B cell (primary cell): ENCODE results near the gene TEX12. TPM values are rescaled to one million over a fixed set of nuclear protein-coding genes. Genes with fewer than 3 reads are reported as not detected.

Source experiments
- ATAC-seq: fragments of 200-7000 bp; cut with Tn5 transposase; one replicate; pipeline ENCODE4 v1.10.0; 2021; ENCODE audit warnings: low read depth, mild to moderate bottlenecking, moderate number of reproducible peaks, moderate library complexity
- CTCF ChIA-PET: fragments of 350-600 bp; sonication (Branson Sonifier 250); formaldehyde crosslinking; loops from one replicate; lab custom pipeline; 2021; ENCODE audit warnings: antibody characterized with exemption, inconsistent platforms; lab: Charles Lee
- POLR2A ChIA-PET: fragments of 350-600 bp; sonication (Branson Sonifier 250); formaldehyde crosslinking; loops from one replicate; lab custom pipeline; 2021; ENCODE audit warnings: antibody characterized with exemption; lab: Charles Lee
- DNase-seq: peaks from one replicate; pipeline ENCODE4 v3.0.0; 2013
- H2AFZ ChIP-seq: 2 replicates; pipeline ENCODE4 v1.6.1; 2012; ENCODE audit warnings: mild to moderate bottlenecking, low read depth, low read length; ENCODE audit not compliant: insufficient read depth, poor library complexity, severe bottlenecking
- H3K27ac ChIP-seq, 2 donors: 1 replicate in 1 of 2; 2 replicates in 1 of 2; pipeline ENCODE4 v1.5.1; 2012 to 2013; ENCODE audit warnings: low read length in 2 of 2, mild to moderate bottlenecking in 2 of 2, moderate library complexity in 1 of 2
- H3K27me3 ChIP-seq, 4 experiments: fragments of 200-600 bp in 1 of 4; sonication (generic) in 1 of 4; replicated peaks in 1 of 4; 1 replicate in 2 of 4; 2 replicates in 2 of 4; pipeline versions ENCODE4 v1.6.1 to v1.7.0; 2013 to 2016; ENCODE audit warnings: low read length in 3 of 4, mild to moderate bottlenecking in 2 of 4, mixed read lengths in 1 of 4, moderate library complexity in 1 of 4; ENCODE audit not compliant: insufficient read depth in 4 of 4, control insufficient read depth in 3 of 4; ENCODE audit errors: control extremely low read depth in 1 of 4
- H3K36me3 ChIP-seq, 2 experiments: replicated peaks in 1 of 2; 1 replicate in 1 of 2; 2 replicates in 1 of 2; pipeline versions ENCODE4 v1.6.1 to v1.7.1; 2013; ENCODE audit warnings: low read length in 1 of 2; ENCODE audit not compliant: insufficient read depth in 2 of 2, control insufficient read depth in 1 of 2; ENCODE audit errors: control extremely low read depth in 1 of 2, extremely low read depth in 1 of 2
- H3K4me1 ChIP-seq, 2 donors: fragments of 200-600 bp in 1 of 2; sonication (generic) in 1 of 2; 1 replicate in 1 of 2; 2 replicates in 1 of 2; pipeline versions ENCODE4 v1.5.1 to v1.6.1; 2013 to 2017; ENCODE audit warnings: low read length in 2 of 2; ENCODE audit not compliant: control insufficient read depth in 2 of 2, insufficient read depth in 2 of 2
- H3K4me2 ChIP-seq: replicated peaks from 2 replicates; pipeline ENCODE3; 2012; ENCODE audit warnings: mild to moderate bottlenecking, low read depth, low read length; ENCODE audit not compliant: poor library complexity, severe bottlenecking
- H3K4me3 ChIP-seq, 5 experiments: fragments of 200-600 bp in 1 of 5; sonication (generic) in 1 of 5; 1 replicate in 3 of 5; 2 replicates in 2 of 5; pipeline versions ENCODE4 v1.5.1 to v1.7.0; 2011 to 2016; ENCODE audit warnings: low read length in 4 of 5, mild to moderate bottlenecking in 4 of 5, low read depth in 2 of 5, control low read depth in 1 of 5, moderate library complexity in 1 of 5; ENCODE audit not compliant: insufficient read depth in 1 of 5; ENCODE audit errors: control extremely low read depth in 1 of 5, extremely low read depth in 1 of 5
- H3K79me2 ChIP-seq: fragments of 200-600 bp; sonication (generic); one replicate; pipeline ENCODE4 v1.6.0; 2016; ENCODE audit warnings: low read length; ENCODE audit not compliant: control insufficient read depth, insufficient read depth
- H3K9ac ChIP-seq: fragments of 200-600 bp; sonication (generic); 2 replicates; pipeline ENCODE4 v1.6.1; 2017; ENCODE audit warnings: mild to moderate bottlenecking, low read length, moderate library complexity
- H3K9me3 ChIP-seq, 3 donors: one replicate each; pipeline versions ENCODE4 v1.6.1 to v1.7.1; 2013; ENCODE audit warnings: low read length in 2 of 3; ENCODE audit not compliant: control insufficient read depth in 2 of 3, insufficient read depth in 1 of 3; ENCODE audit errors: control extremely low read depth in 1 of 3
- H4K20me1 ChIP-seq: 2 replicates; pipeline ENCODE4 v1.6.0; 2012; ENCODE audit warnings: mild to moderate bottlenecking, low read length; ENCODE audit not compliant: insufficient read depth, control insufficient read depth, poor library complexity, severe bottlenecking
- H3K27ac Mint-ChIP-seq: one replicate; pipeline ENCODE4 v1.8.0; 2021; ENCODE audit warnings: mixed read lengths
- H3K27me3 Mint-ChIP-seq: one replicate; pipeline ENCODE4 v1.8.0; 2021; ENCODE audit warnings: mixed read lengths
- H3K4me1 Mint-ChIP-seq: one replicate; pipeline ENCODE4 v1.8.0; 2021; ENCODE audit warnings: mixed read lengths
- H3K4me3 Mint-ChIP-seq: one replicate; pipeline ENCODE4 v1.8.0; 2021; ENCODE audit warnings: mixed read lengths
- H3K9me3 Mint-ChIP-seq: one replicate; pipeline ENCODE4 v1.8.0; 2022; ENCODE audit warnings: mixed read lengths; ENCODE audit not compliant: insufficient read depth
- CTCF ChIP-seq: fragments of 200-600 bp; IDR thresholded peaks from one replicate; pipeline ENCODE4 v1.8.0; 2022; ENCODE audit warnings: antibody characterized with exemption, mild to moderate bottlenecking
- EZH2 ChIP-seq: IDR thresholded peaks from 2 replicates; pipeline ENCODE4 v1.6.1; 2012; ENCODE audit warnings: borderline replicate concordance, low read depth, mild to moderate bottlenecking, moderate library complexity, low read length; ENCODE audit not compliant: insufficient read depth, poor library complexity, severe bottlenecking
- WGBS: methylation state at CpG from one replicate; pipeline ENCODE4 v1.1.5; 2013; ENCODE audit warnings: missing lambda C conversion rate; ENCODE audit not compliant: insufficient coverage; 5-methylcytosine and 5-hydroxymethylcytosine counted together
- intact Hi-C: fragments of 100-400 bp; cut with micrococcal nuclease; formaldehyde crosslinking; loops from one replicate; pipeline ENCODE4 v1.10.0; 2022
- polyA plus RNA-seq: library from polyadenylated mRNA; depleted of rRNA; stranded (reverse); fragments of >200 nt; gene quantifications from 2 replicates; pipeline ENCODE4 v1.2.3, GENCODE V29; 2012
- total RNA-seq, 2 donors: library from RNA; stranded (reverse); fragments of 120-200 nt in 1 of 2; gene quantifications; 1 replicate in 1 of 2; 2 replicates in 1 of 2; pipeline versions ENCODE4 v1.2.3 to v1.2.4, GENCODE V29; 2013 to 2022

TEX12 gene
- total and polyA plus RNA-seq, 2 donors (not counting 1 experiment from before 2014, with no cell fraction given), result 0.10 to 0.47 TPM

- Histone ChIP-seq H3K4me3 (no peak overlapping the region), H4K20me1 (no peaks in the 10 kb centered on the region), H3K4me2 (no peak overlapping the region), H3K4me1 (peaks cover 19 to 26% of the 10 kb centered on the region in 2 donors), H3K79me2 (no peaks in the 10 kb centered on the region), H3K27ac (no peak overlapping the region), H2AFZ (no peak overlapping the region), H3K9ac (no peak overlapping the region), H3K36me3 (no peaks in the 10 kb centered on the region), H3K9me3 (no peaks in the 10 kb centered on the region), H3K27me3 (peaks cover 0 to 7% (median 2%) of the 10 kb centered on the region in 4 experiments)
- no peak overlapping the region for H3K4me3 Mint-ChIP-seq
- H3K27me3 Mint-ChIP-seq, result peaks cover 13% of the 10 kb centered on the region
- intact Hi-C loops, result no loop called here
- H3K4me1 Mint-ChIP-seq, result peaks cover 26% of the 10 kb centered on the region
- no peaks in the 10 kb centered on the region for H3K9me3 Mint-ChIP-seq
- TF ChIP-seq CTCF (no peak), EZH2 (no peak)
- ChIA-PET POLR2A (no interaction called here), CTCF (no interaction called here)
- DNase-seq (no peak), ATAC-seq (no peak)
- no peak overlapping the region for H3K27ac Mint-ChIP-seq
- WGBS, result no CpG with 5 or more reads among the region's 1 CpG
These were observed 8.9 kb downstream of the TEX12 start for GRCh38 chr11:112176077-112176476.

DNA sequence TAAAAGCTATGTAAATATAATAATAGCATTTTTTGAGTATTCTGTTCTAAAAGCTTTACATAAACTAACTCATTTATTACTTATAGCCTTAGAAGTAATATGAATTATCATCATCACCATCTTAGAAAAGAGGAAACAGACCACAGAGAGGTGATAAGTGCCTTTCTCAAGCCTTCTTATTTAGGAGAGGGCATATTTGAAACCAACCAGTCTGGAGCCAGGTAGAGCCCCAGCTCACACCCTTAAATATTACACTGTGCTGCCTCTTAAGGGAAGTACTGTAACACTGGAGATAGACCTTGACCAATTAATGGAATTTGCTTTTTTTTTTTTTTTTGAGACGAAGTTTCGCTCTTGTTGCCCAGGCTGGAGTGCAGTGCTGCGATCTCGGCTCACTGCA is 10.4 kb downstream of the TEX12 start:
- peaks cover 13% of the 10 kb centered on the region for H3K27me3 Mint-ChIP-seq
- no peak overlapping the region for H3K4me2 ChIP-seq
- no peak for TF ChIP-seq EZH2
- no peak for TF ChIP-seq CTCF
- peaks cover 26% of the 10 kb centered on the region for H3K4me1 Mint-ChIP-seq
- H3K36me3 ChIP-seq, result no peaks in the 10 kb centered on the region
- ChIA-PET POLR2A (no interaction called here), CTCF (interaction anchor here (0.7 to 1.2 kb wide), 3 partner anchors 13 to 378 kb away, joined by 3 read pairs; no protein-coding TSS in a partner anchor)
- intact Hi-C loops, result no loop called here
- H4K20me1 ChIP-seq, result no peaks in the 10 kb centered on the region
- no peak overlapping the region for H3K9ac ChIP-seq
- H3K9me3 ChIP-seq, result no peaks in the 10 kb centered on the region
- DNase-seq (no peak), ATAC-seq (no peak)
- H3K27ac ChIP-seq, result no peak overlapping the region
- H3K4me3 ChIP-seq, result no peak overlapping the region
- H3K4me3 Mint-ChIP-seq, result no peak overlapping the region
- H2AFZ ChIP-seq, result no peak overlapping the region
- no peaks in the 10 kb centered on the region for H3K9me3 Mint-ChIP-seq
- peaks cover 0 to 7% (median 2%) of the 10 kb centered on the region in 4 experiments for H3K27me3 ChIP-seq
- WGBS, result 65% methylated on average over 4 of the region's 4 CpGs
- H3K27ac Mint-ChIP-seq, result no peak overlapping the region
- H3K4me1 ChIP-seq, result peaks cover 19 to 26% of the 10 kb centered on the region in 2 donors
- no peaks in the 10 kb centered on the region for H3K79me2 ChIP-seq
